HG02588 (cell line): ENCODE measurements around the gene CD44.

Experiments used
- ATAC-seq: cut with Tn5 transposase; IDR thresholded peaks from one replicate; pipeline ENCODE4 v1.9.1; 2021; ENCODE audit warnings: mild to moderate bottlenecking, moderate library complexity; ENCODE audit not compliant: unreplicated experiment

The CD44 gene

DNA sequence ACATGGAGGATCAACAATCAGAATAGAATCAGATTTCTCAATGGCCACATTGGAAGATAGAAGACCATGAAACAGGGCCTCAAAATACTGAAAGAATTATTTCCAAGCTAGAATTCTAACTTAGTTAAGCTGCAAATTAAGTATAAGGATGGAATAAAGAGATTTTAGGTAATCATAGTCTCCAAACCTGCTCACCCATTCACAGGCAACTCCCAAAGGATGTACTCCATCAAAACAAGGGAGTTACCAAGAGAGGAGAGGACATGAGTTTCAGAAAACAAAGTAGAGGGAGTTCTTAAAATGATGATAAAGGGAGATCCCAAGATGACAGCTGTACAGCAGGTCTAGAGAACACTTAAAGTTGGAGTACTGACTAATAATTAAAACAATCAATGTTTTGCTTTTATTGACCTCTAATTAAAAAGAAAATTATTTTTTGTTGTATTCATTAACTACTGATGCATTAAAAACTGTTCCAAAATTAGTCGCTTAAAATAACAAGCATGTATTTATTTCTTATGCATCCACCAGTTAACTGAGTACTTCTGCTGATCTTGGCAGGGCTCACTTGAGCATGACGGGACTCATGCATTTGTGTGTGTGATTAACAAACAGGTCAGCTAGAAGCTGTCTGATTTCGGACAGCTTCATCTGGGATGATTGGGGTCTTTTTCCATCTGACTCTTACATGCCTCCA lies 95.6 kb downstream of the CD44 start:
- no peak for ATAC-seq

DNA sequence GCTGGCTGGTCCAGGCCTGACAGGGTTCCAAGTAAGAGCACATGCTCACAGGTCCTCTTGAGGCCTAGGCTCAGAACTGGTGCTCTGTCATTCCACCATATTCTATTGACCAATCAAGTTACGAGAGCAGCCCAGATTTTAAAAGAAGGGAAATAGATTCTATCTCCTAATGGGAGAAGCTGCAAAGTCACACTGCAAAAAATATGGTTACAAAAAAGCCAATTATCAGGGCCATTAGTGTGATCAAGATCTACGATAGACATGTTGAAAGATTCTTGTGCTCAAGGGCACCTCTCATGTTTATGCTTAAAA lies 96.1 kb downstream of the CD44 start:
- no peak for ATAC-seq

DNA sequence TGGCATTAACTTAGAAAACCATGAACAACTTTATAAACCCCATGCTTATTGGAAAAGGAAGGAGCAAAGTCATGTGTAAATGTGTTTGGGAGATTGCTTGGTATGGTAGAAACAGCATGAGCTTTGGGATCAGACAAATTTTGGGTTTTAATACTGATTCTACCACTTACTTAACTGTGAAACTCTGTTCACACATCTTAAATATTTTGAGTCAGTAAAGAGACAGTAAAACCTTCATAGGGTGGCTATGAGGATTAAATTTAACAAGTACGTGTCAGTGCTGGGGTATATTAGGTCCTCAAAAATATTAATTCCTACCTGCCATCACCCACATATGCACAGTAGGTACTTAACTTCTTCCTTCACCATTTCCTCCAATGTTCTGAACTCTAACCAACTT lies 96.5 kb downstream of the CD44 start:
- ATAC-seq = no peak

- no peak for ATAC-seq
Observed at GRCh38 chr11:35235936-35236666, 97.1 kb downstream of the CD44 start.

DNA sequence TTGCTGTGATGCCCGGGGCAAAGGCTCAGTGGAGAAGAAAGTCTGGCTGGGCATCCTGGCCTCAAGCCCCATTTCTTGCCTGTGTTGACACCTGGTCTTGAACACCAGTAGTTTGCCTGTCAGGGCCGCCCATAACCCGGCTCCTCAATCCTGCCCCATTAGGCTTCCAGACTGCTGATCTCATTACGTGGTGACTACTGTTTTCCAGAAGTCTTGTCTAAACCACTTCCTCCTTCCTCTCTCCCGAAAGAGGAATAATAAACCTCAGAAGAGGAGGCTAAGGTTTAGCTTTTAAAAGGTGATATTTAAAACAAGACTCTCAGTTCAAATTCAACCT lies 97.7 kb downstream of the CD44 start:
- ATAC-seq = no peak

DNA sequence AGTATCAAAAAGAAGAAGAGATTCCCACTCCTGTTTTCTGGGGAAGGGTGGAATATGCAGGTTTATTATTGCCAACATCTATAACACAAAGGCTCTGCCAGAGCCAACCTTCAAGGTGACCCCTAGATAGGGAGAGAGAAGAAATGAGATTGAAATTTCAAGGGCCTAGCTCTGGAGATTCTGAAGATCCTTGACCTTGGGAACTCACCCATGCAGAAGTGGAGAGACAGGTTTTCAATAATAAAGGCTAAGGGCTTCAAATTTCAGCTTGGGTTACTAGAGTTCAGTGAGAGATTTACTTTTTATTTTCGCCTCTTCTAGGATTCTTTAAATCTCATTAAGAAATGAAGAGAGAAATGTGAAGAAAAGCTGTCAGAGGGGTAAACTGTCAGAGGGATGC lies 98.4 kb downstream of the CD44 start:
- no peak for ATAC-seq

DNA sequence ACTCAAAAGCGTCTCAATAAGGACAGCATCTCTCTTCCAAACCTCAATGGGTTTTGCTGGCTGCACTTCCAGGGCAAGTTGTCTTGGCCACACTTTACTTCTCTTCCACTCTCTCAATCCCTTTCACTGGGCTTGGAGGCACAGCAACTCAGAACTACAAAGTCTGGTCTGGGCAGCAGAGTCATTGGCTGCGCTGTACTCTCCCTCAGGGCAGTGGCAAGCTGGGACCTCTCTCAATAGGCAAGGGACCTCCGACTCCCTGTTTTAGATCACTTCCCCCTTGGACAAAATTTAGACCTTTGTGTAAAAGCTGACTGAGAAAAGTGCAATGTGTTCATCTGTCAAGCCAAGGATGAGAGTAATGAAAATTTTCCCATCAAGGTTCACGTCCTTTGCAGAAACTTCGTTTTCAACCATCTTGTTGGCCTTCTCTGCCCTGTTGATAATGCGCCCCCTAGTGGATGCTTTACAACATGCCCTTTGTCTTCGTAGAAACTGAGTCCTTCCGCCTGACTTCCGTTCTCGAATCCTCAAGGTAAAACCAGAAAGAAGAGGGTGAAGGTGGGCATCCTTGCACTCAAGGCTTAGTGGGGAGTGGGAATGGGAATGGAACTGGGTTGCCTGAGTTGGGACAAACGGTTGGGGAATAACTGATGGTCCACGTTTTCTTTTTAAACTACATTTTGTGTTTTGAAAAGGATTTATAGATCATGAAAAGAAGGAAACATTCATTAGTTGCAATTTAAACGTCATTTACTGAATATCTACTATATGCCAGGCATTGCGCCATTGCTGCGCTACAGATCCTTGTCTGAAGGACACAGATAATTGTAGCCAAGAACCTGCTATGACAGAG lies 99.1 kb downstream of the CD44 start:
- ATAC-seq = no peak

DNA sequence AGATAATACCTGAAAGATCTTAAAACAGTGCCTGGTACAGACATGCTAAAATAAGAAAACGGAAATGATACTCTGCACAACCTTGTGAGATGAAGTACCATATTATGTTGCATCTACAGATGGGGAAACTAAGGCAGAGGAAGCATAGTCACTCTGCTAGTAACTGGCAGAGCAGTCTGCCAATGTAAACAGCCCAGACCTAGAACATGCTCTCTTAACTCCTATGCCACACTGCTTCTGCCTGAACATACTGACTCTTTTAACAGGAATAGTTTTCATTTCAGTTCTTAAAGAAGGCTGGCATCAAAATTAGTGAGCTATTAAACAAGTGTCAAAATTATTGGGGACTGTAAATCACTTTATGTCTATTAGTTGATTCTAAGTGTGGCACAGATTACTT lies 99.9 kb downstream of the CD44 start:
- ATAC-seq = no peak

DNA sequence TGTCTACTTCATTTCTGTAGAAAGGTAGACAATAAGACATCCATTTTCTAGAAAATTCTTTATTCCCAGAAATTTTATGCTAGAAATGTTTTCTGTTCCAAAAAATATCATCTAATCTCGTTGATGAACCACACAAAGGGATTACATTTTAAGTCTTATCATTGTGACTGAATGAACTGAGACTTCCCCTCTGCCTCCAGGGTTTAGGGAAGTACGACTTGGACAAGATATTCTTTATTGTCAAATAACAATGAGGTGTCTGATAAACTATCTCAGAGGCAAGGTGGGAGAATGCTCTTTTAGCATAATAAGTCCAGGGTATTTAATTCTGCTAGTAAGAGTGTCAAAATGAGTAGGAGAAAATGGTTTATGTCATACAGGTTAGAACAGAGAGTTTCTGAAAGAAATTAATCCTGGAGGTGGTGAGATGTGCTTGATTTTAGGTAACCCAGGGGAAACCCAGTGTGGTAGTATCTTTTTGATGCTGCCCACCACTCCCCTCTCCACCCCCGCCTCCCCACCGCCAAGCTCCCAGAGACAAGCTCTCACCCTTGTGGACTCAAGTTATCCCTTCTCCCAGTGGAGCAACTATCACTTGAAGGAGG lies 100.6 kb downstream of the CD44 start:
- no peak for ATAC-seq

DNA sequence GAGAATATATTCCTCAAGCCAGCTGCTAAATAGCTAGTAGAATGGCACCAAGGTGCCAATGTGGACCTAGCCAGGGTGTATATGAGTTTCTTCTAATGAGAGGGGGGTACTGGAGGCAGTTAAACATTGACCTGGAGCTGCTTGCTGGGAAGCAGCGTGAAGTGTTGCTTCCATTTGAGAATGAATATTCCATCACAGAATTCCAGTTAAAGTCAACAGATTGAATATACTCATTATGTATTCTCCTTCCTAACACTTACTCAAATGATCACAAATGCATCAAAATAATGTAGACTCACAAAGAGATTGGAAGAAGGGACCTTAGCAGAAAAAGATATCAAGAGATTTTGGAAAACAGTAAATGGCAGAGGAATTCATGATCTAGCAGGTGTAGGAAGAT lies 102.1 kb downstream of the CD44 start:
- no peak for ATAC-seq

GRCh38 chr11:35241531-35241930 lies 102.6 kb downstream of the CD44 start:
- no peak for ATAC-seq

- ATAC-seq = no peak
Observed at GRCh38 chr11:35242412-35243242, 103.7 kb downstream of the CD44 start.

GRCh38 chr11:35243774-35244173 lies 104.8 kb downstream of the CD44 start:
- no peak for ATAC-seq

GRCh38 chr11:35245056-35245455 lies 106.1 kb downstream of the CD44 start:
- ATAC-seq = no peak

GRCh38 chr11:35245786-35246185 lies 106.8 kb downstream of the CD44 start:
- no peak for ATAC-seq

DNA sequence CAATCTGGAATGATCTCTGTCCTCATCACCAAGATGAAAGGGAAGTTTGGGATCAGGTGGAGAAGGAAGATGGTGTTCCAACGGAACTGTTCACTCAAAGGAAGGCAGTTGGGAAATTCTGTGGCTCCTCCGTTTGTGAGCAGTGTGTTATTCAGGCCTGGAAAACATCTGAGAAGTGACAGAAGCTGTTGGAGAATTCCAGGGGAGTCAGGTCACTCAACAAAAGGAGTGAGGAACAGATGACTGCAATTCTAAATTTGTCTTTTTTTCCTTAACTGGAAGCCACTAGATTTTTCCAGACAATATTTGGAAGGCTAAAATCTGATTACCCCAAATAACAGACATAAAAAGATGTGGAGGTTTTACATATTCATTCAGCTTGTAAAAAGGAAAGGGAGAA lies 107.8 kb downstream of the CD44 start:
- ATAC-seq = no peak

DNA sequence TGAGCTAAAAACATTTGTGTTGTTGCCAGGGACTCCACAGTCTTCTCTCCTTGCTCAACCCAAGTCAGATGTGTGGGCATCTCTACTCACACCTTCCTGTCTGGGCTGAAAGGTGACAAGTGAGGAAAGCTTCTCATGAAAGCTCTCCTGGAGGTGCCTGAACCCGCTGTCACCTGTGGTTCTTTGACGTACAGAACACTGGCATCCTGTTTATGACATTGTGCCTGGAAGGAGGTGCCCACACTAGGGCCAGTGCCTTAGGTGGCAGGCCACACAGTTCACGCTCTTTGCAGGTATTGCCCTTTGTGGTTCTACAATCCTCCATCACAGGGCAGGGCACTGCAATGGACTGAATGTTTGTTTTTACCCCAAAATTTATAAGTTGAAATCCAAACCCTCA lies 108.5 kb downstream of the CD44 start:
- ATAC-seq = no peak

DNA sequence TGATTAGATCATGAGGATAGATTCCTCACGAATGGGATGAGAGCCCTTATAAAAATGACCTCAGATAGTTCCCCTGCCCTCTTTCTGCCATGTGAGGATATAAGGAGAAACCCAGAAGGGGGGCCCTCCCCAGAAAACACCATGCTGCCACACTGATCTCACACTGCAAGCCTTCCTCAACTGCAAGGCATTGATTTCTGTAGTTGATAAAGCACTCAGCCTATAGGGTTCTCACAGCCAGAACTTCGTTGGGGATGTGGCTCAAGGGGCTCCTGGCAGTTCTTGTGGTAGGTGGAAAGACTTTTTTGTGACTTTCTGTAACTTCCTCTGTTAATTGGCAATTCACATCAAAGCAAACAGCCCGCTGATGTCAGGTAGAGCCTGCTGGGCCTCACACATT lies 108.9 kb downstream of the CD44 start:
- ATAC-seq = no peak

- no peak for ATAC-seq
Observed at GRCh38 chr11:35248558-35249323, 109.8 kb downstream of the CD44 start.

GRCh38 chr11:35250192-35250591 lies 111.2 kb downstream of the CD44 start:
- no peak for ATAC-seq
